Measurements from ENCODE around the gene TMBIM6.

DNA sequence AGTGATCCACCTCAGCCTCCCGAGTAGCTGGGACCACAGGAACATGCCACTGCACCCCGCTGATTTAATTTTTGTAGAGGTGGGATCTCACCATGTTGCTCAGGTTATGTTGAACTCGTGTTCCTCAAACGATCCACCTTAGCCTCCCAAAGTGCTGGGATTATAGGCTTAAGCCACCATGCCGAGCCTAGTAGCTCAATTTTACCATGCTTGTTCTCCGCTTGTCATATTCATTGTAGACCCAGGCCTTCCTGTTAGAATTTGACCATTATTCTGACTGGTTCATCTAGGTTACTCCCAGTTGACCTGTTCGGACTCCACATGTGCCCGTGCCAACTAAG, 24.7 kb downstream of the TMBIM6 start:
- TF ChIP-seq EZH2 (IDR thresholded peaks at IDR 0.05; ENCODE audit: low read length, unreplicated experiment) (no peak), CTCF (conservative IDR thresholded peaks at IDR 0.05; ENCODE audit: low read depth, low read length) (no peak)

All from PC-3 (cell line).